GM12891 (cell line): ENCODE measurements around the gene NR6A1.

Experiments used
- POLR2A ChIP-seq: IDR thresholded peaks from 2 replicates; pipeline ENCODE4 v1.6.1; 2011; ENCODE audit warnings: low read depth, low read length, control low read depth
- POLR2AphosphoS5 ChIP-seq: IDR thresholded peaks from 2 replicates; pipeline ENCODE4 v1.6.1; 2011; ENCODE audit warnings: low read depth, low read length, control low read depth

DNA sequence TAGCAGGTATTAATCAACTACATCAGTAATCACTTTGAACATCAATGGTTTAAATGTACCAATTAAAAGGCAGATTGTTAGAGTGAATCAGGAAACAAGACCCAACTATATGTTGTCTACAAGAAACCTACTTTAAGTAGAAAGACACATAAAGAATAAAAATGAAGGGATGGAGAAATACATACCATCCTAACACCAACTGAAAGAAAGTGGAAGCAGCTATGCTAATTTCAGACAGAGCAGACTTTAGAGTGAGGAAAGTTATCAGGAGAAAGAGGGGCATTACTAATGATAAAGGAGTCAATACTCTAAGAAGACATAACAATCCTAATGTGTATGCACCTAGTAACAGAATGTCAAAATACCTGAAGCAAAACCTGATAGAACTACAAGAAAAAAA lies 125.8 kb downstream of the NR6A1 start:
- TF ChIP-seq POLR2A, result no peak
- no peak for TF ChIP-seq POLR2AphosphoS5
